HepG2 (cell line): ENCODE measurements around the gene ZBTB7B. TPM values are rescaled to one million over a fixed set of nuclear protein-coding genes. Genes with fewer than 3 reads are reported as not detected.

Experiments used
- HMGXB4 ChIP-seq, 2 experiments: sonication (generic) in 1 of 2; formaldehyde crosslinking in 1 of 2; IDR thresholded peaks; 2 replicates each; pipeline versions ENCODE4 v1.4.0 to v1.6.1; 2018 to 2020; ENCODE audit warnings: missing genetic modification reagents in 2 of 2, borderline replicate concordance in 1 of 2, low read depth in 1 of 2, mild to moderate bottlenecking in 1 of 2, missing biosample characterization in 1 of 2
- KIAA2018 ChIP-seq: sonication (generic); formaldehyde crosslinking; IDR thresholded peaks from 2 replicates; pipeline ENCODE4 v1.5.0; 2020; ENCODE audit warnings: mild to moderate bottlenecking, missing genetic modification reagents, borderline replicate concordance
- SMARCE1 ChIP-seq: fragments of 450-650 bp; IDR thresholded peaks from 2 replicates; pipeline ENCODE4 v1.6.1; 2017; ENCODE audit warnings: borderline replicate concordance
- polyA plus RNA-seq, 8 experiments: library from polyadenylated mRNA; depleted of rRNA in 3 of 8; stranded (reverse) in 7 of 8; unstranded in 1 of 8; fragments of >200 nt; fragmentation: Illumina TruSeq in 4 of 8; extraction: Trizol in 4 of 8; gene quantifications; 2 replicates each; pipeline versions ENCODE4 v1.2.1 to v1.2.3, GENCODE V29; 2011 to 2016; ENCODE audit warnings: low read depth in 4 of 8, missing spikeins in 1 of 8, mixed read lengths in 1 of 8; ENCODE audit not compliant: insufficient read depth in 1 of 8
- total RNA-seq, 5 experiments: library from RNA; depleted of rRNA; stranded (reverse); fragments of >200 nt; fragmentation: Illumina TruSeq; extraction: Trizol; gene quantifications; 2 replicates each; pipeline ENCODE4 v1.2.3, GENCODE V29; 2016; ENCODE audit warnings: low read depth in 1 of 5

The ZBTB7B gene
- total and polyA plus RNA-seq, 2 of the 13 experiments (the other 11 are each of a cell fraction or from before 2014, with no cell fraction given), result 15.5 to 17.5 TPM

GRCh38 chr1:154959426-154959780 lies 43.2 kb upstream of the ZBTB7B start (continued):
- no peak for TF ChIP-seq HMGXB4 (CRISPR knock-in tag; IDR thresholded peaks at IDR 0.05; ENCODE audit: borderline replicate concordance in 1 of 2, low read depth in 1 of 2)
- TF ChIP-seq SMARCE1, result no peak
- no peak for TF ChIP-seq KIAA2018
